HG03575 (cell line): ENCODE results near the gene OSBPL3.
"Not testable (repeated sequence)": the region's sequence is repeated elsewhere in the genome, so short reads cannot be mapped to it uniquely, and the experiment has no call there.

ENCODE experiments used
- ATAC-seq: cut with Tn5 transposase; IDR thresholded peaks from one replicate; pipeline ENCODE4 v1.9.1; 2021; ENCODE audit not compliant: unreplicated experiment, insufficient number of reproducible peaks, low FRiP score; ENCODE audit errors: extremely low read depth

OSBPL3 gene

GRCh38 chr7:24979863-24980533 is at the start of gene OSBPL3:
Gene OSBPL3, minus strand, starts transcription at chr7:24980178. Its CDS starts 87,706 bp downstream, at chr7:24892472.
- no peak for ATAC-seq

- no peak for ATAC-seq
These were observed 49.1 kb upstream of the OSBPL3 start for GRCh38 chr7:25029075-25029474.

- ATAC-seq, result no peak
These were observed 48.5 kb upstream of the OSBPL3 start for GRCh38 chr7:25028370-25029021.

DNA sequence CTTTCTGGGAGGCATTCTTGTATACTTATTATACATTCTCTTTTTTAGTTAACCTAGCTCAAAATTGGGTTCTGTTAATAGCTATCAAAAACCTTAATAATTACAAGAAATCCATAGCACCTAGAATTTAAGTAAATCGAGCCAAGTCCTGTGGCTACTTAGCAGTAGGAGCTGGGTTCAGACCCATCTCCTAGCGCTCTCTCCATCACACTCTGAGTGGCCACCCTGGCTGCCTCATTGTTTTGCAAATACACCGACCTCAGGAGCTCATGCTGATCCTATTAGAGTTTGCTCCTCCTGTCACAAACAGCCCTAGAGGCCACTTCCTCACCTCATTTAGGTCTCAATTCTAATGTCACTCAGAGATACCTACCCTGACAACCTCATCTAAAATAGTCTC is 46.2 kb upstream of the OSBPL3 start:
- ATAC-seq, result no peak

DNA sequence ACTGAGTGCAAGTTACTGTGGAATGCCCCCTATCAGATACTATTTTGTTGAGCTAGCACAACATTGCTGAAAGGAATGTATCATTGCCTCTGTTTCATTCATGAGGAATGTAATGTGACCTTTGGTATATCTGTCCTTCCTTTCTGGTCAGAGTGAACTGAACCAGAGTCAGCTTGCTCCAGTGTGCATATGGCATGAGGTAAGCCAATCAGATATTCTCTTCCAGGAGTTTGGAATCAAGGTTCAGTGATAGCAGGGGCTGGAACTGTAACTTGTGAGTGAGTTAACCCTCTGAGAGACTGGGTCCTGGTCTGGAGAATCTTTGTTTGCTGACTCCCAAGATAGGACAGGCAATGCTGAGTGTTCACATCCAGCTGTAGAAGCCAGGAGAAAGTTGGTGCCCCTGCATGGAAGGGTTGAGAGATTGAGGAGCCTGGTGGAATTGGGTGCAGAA is 45.3 kb upstream of the OSBPL3 start:
- ATAC-seq, result no peak

DNA sequence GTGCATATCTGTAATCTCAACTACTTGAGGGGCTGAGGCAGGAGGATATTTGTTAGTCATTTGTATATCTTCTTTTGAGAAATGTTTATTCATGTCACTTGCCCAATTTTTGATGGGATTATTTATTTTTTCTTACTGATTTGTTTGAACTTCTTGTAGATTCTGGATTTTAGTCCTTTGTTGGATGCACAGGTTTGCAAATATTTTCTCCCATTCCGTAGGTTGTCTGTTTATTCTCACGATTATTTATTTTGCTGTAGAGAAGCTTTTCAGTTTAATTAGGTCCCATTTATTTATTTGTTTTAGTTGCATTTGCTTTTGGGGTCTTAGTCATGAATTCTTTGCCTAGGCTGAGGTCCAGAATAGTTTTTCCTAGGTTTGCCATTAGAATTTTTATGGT is 44.1 kb upstream of the OSBPL3 start:
- ATAC-seq, result no peak

GRCh38 chr7:25017671-25018070 is 37.7 kb upstream of the OSBPL3 start:
- ATAC-seq, result not testable (repeated sequence)

DNA sequence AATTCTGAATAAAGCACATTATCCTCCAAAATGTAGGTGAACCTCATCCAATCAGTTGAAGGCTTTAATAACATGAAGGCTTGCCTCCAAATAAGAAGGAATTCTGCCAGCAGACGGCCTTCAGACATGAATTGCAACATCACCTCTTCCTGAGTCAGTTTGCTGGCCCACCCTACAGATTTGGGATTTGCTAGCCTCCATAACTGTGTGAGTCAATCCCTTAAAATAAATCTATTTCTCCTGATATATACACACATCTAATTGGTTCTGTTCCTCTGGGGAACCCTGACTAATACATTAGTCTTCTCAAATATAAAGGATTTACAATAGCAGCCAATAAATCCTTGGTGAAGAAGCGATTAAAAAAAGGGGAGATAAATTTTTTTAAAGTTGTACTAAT is 34.8 kb upstream of the OSBPL3 start:
- no peak for ATAC-seq

DNA sequence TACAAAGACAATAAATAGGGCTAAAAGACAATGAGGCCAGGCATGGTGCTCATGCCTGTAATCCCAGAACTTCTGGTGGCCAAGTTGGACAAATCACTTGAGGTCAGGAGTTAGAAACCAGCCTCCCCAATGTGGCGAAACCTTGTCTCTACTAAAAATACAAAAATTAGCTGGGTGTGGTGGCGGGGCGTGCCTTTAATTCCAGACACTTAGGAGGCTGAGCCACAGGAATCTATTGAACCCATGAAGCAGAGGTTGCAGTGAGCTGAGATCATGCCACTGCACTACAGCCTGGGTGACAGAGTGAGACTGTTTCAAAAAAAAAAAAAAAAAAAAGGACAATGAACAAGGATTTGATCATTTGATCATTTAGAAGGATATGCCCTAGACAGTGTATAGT is 32.7 kb upstream of the OSBPL3 start:
- not testable (repeated sequence) for ATAC-seq

- no peak for ATAC-seq
These were observed 32.3 kb upstream of the OSBPL3 start for GRCh38 chr7:25012254-25012653.

DNA sequence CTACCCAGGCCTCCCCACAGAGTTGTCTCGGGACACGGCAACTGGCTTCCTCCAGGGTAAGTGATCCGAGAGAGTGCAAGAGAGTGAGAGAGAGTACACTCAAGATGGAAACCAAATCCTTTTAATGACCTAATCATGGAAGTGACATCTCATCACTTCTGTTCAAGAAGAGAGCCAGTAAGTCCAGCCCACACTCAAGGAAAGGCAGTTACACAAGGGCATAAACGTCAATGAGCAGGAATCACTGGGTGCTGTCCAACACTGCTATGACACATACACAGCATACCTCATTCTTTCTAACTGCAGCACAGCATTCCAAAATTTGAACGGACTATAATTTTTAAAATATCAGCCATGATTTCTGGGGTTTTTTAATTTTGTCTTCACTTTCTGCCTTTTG is 29.3 kb upstream of the OSBPL3 start:
- ATAC-seq, result no peak

DNA sequence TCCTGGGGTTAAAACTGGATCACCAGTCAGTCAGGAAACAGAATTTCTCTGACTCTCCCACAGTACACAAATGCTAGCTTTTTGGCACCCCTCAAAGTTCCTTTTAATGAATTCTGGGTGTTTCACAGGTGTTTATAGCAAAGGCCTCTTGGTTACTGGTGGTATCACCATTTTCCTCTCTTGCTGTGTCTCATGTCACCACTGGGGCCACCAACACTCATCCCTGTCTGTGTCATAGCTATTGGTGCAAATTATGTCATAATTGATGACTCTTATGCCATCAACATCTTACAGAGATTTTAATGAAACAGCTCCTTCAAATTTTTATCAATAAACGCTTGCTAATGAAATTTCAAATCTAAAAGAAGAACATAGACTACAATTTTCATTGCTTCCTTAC is 27.7 kb upstream of the OSBPL3 start:
- no peak for ATAC-seq

GRCh38 chr7:25006276-25006675 is 26.3 kb upstream of the OSBPL3 start:
- ATAC-seq, result no peak

- ATAC-seq, result no peak
These were observed 25.7 kb upstream of the OSBPL3 start for GRCh38 chr7:25005658-25006057.

GRCh38 chr7:25002786-25003185 is 22.8 kb upstream of the OSBPL3 start:
- ATAC-seq, result no peak

DNA sequence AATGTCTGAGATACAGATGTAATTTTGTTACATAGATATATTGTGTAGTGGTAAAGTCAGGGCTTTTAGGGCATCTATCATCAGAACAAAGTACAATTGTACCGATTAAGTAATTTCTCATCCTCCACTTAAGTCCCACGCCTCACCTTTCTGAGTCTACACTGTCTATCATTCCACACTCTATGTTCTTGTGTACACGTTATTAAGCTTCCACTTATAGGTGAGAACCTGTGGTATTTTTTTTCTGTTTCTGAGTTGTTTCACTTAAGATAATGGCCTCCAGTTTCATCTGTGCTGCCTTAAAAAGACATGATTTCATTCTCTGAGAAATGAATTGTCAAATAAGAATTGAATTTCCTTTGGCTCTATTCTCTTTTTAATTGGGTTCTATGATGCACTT is 15.5 kb upstream of the OSBPL3 start:
- no peak for ATAC-seq

GRCh38 chr7:24992314-24992713 is 12.3 kb upstream of the OSBPL3 start:
- no peak for ATAC-seq

- no peak for ATAC-seq
These were observed 11.4 kb upstream of the OSBPL3 start for GRCh38 chr7:24991353-24991752.

GRCh38 chr7:24987331-24987842 is 7.4 kb upstream of the OSBPL3 start:
- ATAC-seq, result no peak

GRCh38 chr7:24982917-24983316 is 2.9 kb upstream of the OSBPL3 start:
- ATAC-seq, result no peak
